CD14-positive monocyte (primary cell): Measurements from ENCODE around the gene GPSM3. TPM values are rescaled to one million over a fixed set of nuclear protein-coding genes. Genes with fewer than 3 reads are reported as not detected.
A peak's percentile ranks its signal among the peaks of the same experiment; 100 is the strongest.

Experiments
- DNase-seq, 3 donors: peaks; one replicate each; pipeline ENCODE4 v3.0.0-alpha.2; 2011 to 2022
- H2AFZ ChIP-seq: 2 replicates; pipeline ENCODE4 v1.6.0; 2012; ENCODE audit warnings: mild to moderate bottlenecking, low read depth, low read length, inconsistent platforms; ENCODE audit not compliant: insufficient read depth, poor library complexity, severe bottlenecking
- H3K27ac ChIP-seq, 2 donors: 1 replicate in 1 of 2; 2 replicates in 1 of 2; pipeline ENCODE4 v1.5.1; 2012 to 2013; ENCODE audit warnings: low read length in 2 of 2, control low read depth in 1 of 2, inconsistent platforms in 1 of 2, low read depth in 1 of 2, mild to moderate bottlenecking in 1 of 2
- H3K27me3 ChIP-seq, 2 donors: one replicate each; pipeline versions ENCODE4 v1.6.0 to v1.6.1; 2011 to 2013; ENCODE audit warnings: low read length in 2 of 2; ENCODE audit not compliant: control insufficient read depth in 2 of 2, insufficient read depth in 2 of 2
- H3K36me3 ChIP-seq, 2 donors: replicated peaks in 1 of 2; 1 replicate in 1 of 2; 2 replicates in 1 of 2; pipeline versions ENCODE4 v1.5.1 to v1.6.1; 2012 to 2013; ENCODE audit warnings: low read length in 2 of 2, control low read depth in 1 of 2, inconsistent platforms in 1 of 2, mild to moderate bottlenecking in 1 of 2; ENCODE audit not compliant: insufficient read depth in 2 of 2, control insufficient read depth in 1 of 2
- H3K4me1 ChIP-seq, 2 donors: 1 replicate in 1 of 2; 2 replicates in 1 of 2; pipeline versions ENCODE4 v1.5.1 to v1.6.1; 2012 to 2013; ENCODE audit warnings: low read length in 2 of 2, control low read depth in 1 of 2, inconsistent platforms in 1 of 2, mild to moderate bottlenecking in 1 of 2, moderate library complexity in 1 of 2; ENCODE audit not compliant: insufficient read depth in 2 of 2, control insufficient read depth in 1 of 2
- H3K4me2 ChIP-seq: replicated peaks from 2 replicates; pipeline ENCODE3; 2012; ENCODE audit warnings: low read length, moderate library complexity, mild to moderate bottlenecking; ENCODE audit not compliant: poor library complexity, severe bottlenecking; ENCODE audit errors: extremely low read depth
- H3K4me3 ChIP-seq, 3 experiments: fragments of 200-600 bp in 1 of 3; sonication (generic) in 1 of 3; replicated peaks in 1 of 3; 1 replicate in 2 of 3; 2 replicates in 1 of 3; pipeline ENCODE4 v1.5.1; 2011 to 2013; ENCODE audit warnings: low read length in 3 of 3, mild to moderate bottlenecking in 3 of 3, control low read depth in 2 of 3, low read depth in 2 of 3, inconsistent platforms in 1 of 3, moderate library complexity in 1 of 3
- H3K79me2 ChIP-seq: 2 replicates; pipeline ENCODE4 v1.6.0; 2012; ENCODE audit warnings: mild to moderate bottlenecking, control low read depth, inconsistent platforms, low read length, moderate library complexity; ENCODE audit not compliant: insufficient read depth
- H3K9ac ChIP-seq: 2 replicates; pipeline ENCODE4 v1.6.0; 2017; ENCODE audit warnings: low read length, mild to moderate bottlenecking; ENCODE audit not compliant: insufficient read depth, poor library complexity, severe bottlenecking
- H3K9me3 ChIP-seq, 2 donors: replicated peaks in 1 of 2; 1 replicate in 1 of 2; 2 replicates in 1 of 2; pipeline versions ENCODE4 v1.5.1 to v1.6.1; 2012 to 2013; ENCODE audit warnings: low read length in 2 of 2, control low read depth in 1 of 2; ENCODE audit not compliant: control insufficient read depth in 1 of 2, insufficient read depth in 1 of 2
- H4K20me1 ChIP-seq: 2 replicates; pipeline ENCODE4 v1.6.0; 2012; ENCODE audit warnings: mild to moderate bottlenecking, low read length, control low read depth, moderate library complexity; ENCODE audit not compliant: insufficient read depth
- H3K27ac Mint-ChIP-seq, 7 donors: one replicate each; pipeline ENCODE4 v1.8.0; 2020; ENCODE audit warnings: mild to moderate bottlenecking in 7 of 7, mixed read lengths in 7 of 7, moderate library complexity in 6 of 7, inconsistent platforms in 2 of 7
- H3K27me3 Mint-ChIP-seq, 3 donors: one replicate each; pipeline ENCODE4 v1.8.0; 2021 to 2022; ENCODE audit warnings: low read depth in 3 of 3, mild to moderate bottlenecking in 3 of 3, mixed read lengths in 3 of 3, moderate library complexity in 3 of 3, inconsistent platforms in 1 of 3
- H3K36me3 Mint-ChIP-seq, 2 donors: one replicate each; pipeline ENCODE4 v1.8.0; 2020; ENCODE audit warnings: mixed read lengths in 2 of 2, inconsistent platforms in 1 of 2, mild to moderate bottlenecking in 1 of 2
- H3K4me1 Mint-ChIP-seq: one replicate; pipeline ENCODE4 v1.8.0; 2020; ENCODE audit warnings: mild to moderate bottlenecking, mixed read lengths
- H3K4me3 Mint-ChIP-seq, 2 donors: one replicate each; pipeline ENCODE4 v1.8.0; 2020; ENCODE audit warnings: mild to moderate bottlenecking in 2 of 2, mixed read lengths in 2 of 2, moderate library complexity in 1 of 2
- H3K9me3 Mint-ChIP-seq, 7 donors: one replicate each; pipeline ENCODE4 v1.8.0; 2020 to 2022; ENCODE audit warnings: mixed read lengths in 7 of 7, mild to moderate bottlenecking in 6 of 7, moderate library complexity in 6 of 7, inconsistent platforms in 2 of 7
- WGBS: methylation state at CpG from one replicate; pipeline ENCODE4 v1.1.5; 2013; ENCODE audit warnings: missing lambda C conversion rate; ENCODE audit not compliant: insufficient coverage; 5-methylcytosine and 5-hydroxymethylcytosine counted together
- intact Hi-C, 2 donors: fragments of 100-400 bp; cut with micrococcal nuclease; formaldehyde crosslinking; loops; one replicate each; pipeline versions ENCODE4 v1.15.0 to v1.15.1; 2023
- polyA plus RNA-seq, 3 donors: library from polyadenylated mRNA; depleted of rRNA in 1 of 3; unstranded in 2 of 3; stranded (reverse) in 1 of 3; fragments of 300-500 nt in 2 of 3; fragments of >200 nt in 1 of 3; fragmentation: Illumina TruSeq in 2 of 3; gene quantifications; 1 replicate in 2 of 3; 2 replicates in 1 of 3; pipeline ENCODE4 v1.2.3, GENCODE V29; 2012 to 2021
- TF ChIP-seq, protein P1 (sequence below): fragments of 200-600 bp; IDR thresholded peaks from one replicate; pipeline ENCODE4 v1.8.0; 2022; ENCODE audit warnings: antibody characterized with exemption, mild to moderate bottlenecking

GPSM3 gene
- polyA plus RNA-seq, 3 donors, result 86.1 to 340 (median 101) TPM

- no peak overlapping the region for H3K27ac ChIP-seq
- no peaks in the 10 kb centered on the region for H3K9me3 ChIP-seq
- TF ChIP-seq, protein P1, sequence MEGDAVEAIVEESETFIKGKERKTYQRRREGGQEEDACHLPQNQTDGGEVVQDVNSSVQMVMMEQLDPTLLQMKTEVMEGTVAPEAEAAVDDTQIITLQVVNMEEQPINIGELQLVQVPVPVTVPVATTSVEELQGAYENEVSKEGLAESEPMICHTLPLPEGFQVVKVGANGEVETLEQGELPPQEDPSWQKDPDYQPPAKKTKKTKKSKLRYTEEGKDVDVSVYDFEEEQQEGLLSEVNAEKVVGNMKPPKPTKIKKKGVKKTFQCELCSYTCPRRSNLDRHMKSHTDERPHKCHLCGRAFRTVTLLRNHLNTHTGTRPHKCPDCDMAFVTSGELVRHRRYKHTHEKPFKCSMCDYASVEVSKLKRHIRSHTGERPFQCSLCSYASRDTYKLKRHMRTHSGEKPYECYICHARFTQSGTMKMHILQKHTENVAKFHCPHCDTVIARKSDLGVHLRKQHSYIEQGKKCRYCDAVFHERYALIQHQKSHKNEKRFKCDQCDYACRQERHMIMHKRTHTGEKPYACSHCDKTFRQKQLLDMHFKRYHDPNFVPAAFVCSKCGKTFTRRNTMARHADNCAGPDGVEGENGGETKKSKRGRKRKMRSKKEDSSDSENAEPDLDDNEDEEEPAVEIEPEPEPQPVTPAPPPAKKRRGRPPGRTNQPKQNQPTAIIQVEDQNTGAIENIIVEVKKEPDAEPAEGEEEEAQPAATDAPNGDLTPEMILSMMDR, result no peak
- H3K4me3 ChIP-seq, result no peak overlapping the region
- intact Hi-C loops, result no loop called here
- no peaks in the 10 kb centered on the region for H4K20me1 ChIP-seq
- Mint-ChIP-seq H3K9me3 (no peaks in the 10 kb centered on the region), H3K4me1 (peaks cover 6% of the 10 kb centered on the region), H3K4me3 (no peak overlapping the region), H3K36me3 (no peaks in the 10 kb centered on the region), H3K27me3 (peaks cover 0 to 12% (median 2%) of the 10 kb centered on the region in 3 donors), H3K27ac (peak overlapping the region in 2 of 7 donors; percentile 59 to 68)
- no peak overlapping the region for H3K9ac ChIP-seq
- no peaks in the 10 kb centered on the region for H3K27me3 ChIP-seq
- no peak overlapping the region for H2AFZ ChIP-seq
- H3K36me3 ChIP-seq, result no peaks in the 10 kb centered on the region
- no peak for DNase-seq
- no peak overlapping the region for H3K4me2 ChIP-seq
- no peaks in the 10 kb centered on the region for H3K4me1 ChIP-seq
- WGBS, result 96% methylated on average over 10 of the region's 11 CpGs
- no peaks in the 10 kb centered on the region for H3K79me2 ChIP-seq
Measured at GRCh38 chr6:32216998-32217397, 24.6 kb upstream of the GPSM3 start.

DNA sequence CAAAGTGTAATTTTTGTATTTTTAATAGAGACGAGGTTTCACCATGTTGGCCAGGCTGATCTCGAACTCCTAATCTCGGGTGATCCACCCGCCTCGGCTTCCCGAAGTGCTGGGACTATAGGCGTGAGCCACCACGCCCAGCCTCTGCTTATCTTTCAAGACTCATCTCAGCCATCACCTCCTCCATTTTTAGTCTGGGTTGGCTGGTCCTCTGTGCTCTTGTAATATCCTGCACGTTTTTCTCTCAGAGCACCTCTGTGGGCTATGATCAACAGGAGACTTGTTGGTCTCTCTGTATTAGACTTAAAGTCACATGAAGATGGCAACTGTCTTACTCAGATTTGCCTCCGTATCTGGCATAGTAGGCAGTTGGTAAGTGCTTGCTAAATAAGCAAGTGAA, 23.8 kb upstream of the GPSM3 start:
- TF ChIP-seq, protein P1, result no peak
- Mint-ChIP-seq H3K4me3 (no peak overlapping the region), H3K36me3 (no peaks in the 10 kb centered on the region), H3K27ac (no peak overlapping the region), H3K4me1 (peaks cover 6% of the 10 kb centered on the region), H3K9me3 (no peaks in the 10 kb centered on the region), H3K27me3 (peaks cover 0 to 13% (median 2%) of the 10 kb centered on the region in 3 donors)
- no peak for DNase-seq
- Histone ChIP-seq H3K27me3 (no peaks in the 10 kb centered on the region), H3K9ac (no peak overlapping the region), H3K36me3 (no peaks in the 10 kb centered on the region), H3K27ac (no peak overlapping the region), H3K9me3 (no peaks in the 10 kb centered on the region), H3K79me2 (no peaks in the 10 kb centered on the region), H3K4me3 (no peak overlapping the region), H3K4me2 (no peak overlapping the region), H3K4me1 (no peaks in the 10 kb centered on the region), H2AFZ (no peak overlapping the region), H4K20me1 (no peaks in the 10 kb centered on the region)
- intact Hi-C loops, result no loop called here
- WGBS, result 73% methylated on average over 3 of the region's 10 CpGs
